Endothelial cell of umbilical vein (primary cell): ENCODE results near the gene ZNF202. TPM values are rescaled to one million over a fixed set of nuclear protein-coding genes. Genes with fewer than 3 reads are reported as not detected.

Experiments
- Bru-seq: library from RNA; stranded (reverse); fragments of 400-500 nt; gene quantifications from one replicate; lab custom pipeline; 2021; lab: Mats Ljungman, UMichigan
- BruChase-seq, 2 experiments: library from RNA; stranded (reverse); fragments of 400-500 nt; gene quantifications; one replicate each; lab custom pipeline; 2021; lab: Mats Ljungman, UMichigan
- BruUV-seq: library from RNA; stranded (reverse); fragments of 400-500 nt; replicated peaks from 2 replicates; lab custom pipeline; 2021; lab: Mats Ljungman, UMichigan
- CTCF ChIA-PET: fragments of 300-600, 350-600 bp; sonication (Branson Sonifier 250); formaldehyde crosslinking; loops from one replicate; lab custom pipeline; 2021; ENCODE audit warnings: antibody characterized with exemption, inconsistent platforms; lab: Charles Lee
- POLR2A ChIA-PET: fragments of 300-600, 350-600 bp; sonication (Branson Sonifier 250); formaldehyde crosslinking; loops from one replicate; lab custom pipeline; 2021; ENCODE audit warnings: antibody characterized with exemption, inconsistent platforms; lab: Charles Lee
- DNase-seq: peaks from one replicate; pipeline ENCODE4 v3.0.0-alpha.2; 2011; ENCODE audit warnings: low read depth, low spot score
- FAIRE-seq: peaks from 2 replicates; lab custom pipeline; 2011; peaks lifted over from hg19 to GRCh38; lab: Jason Lieb, UNC
- H2AFZ ChIP-seq: 2 replicates; pipeline ENCODE4 v1.6.0; 2012; ENCODE audit warnings: low read depth, low read length, control low read depth, inconsistent platforms
- H3K27ac ChIP-seq: 2 replicates; pipeline ENCODE4 v1.5.1; 2011; ENCODE audit warnings: low read depth, mild to moderate bottlenecking, control low read depth, low read length, moderate library complexity; ENCODE audit not compliant: insufficient read depth
- H3K27me3 ChIP-seq, 2 experiments: 2 replicates each; pipeline versions ENCODE4 v1.6.0 to v1.6.1; 2011; ENCODE audit warnings: low read length in 2 of 2, mixed read lengths in 1 of 2; ENCODE audit not compliant: control insufficient read depth in 2 of 2, insufficient read depth in 2 of 2
- H3K36me3 ChIP-seq, 2 experiments: 2 replicates in 1 of 2; 3 replicates in 1 of 2; pipeline ENCODE4 v1.5.1; 2011; ENCODE audit warnings: low read length in 2 of 2, mild to moderate bottlenecking in 1 of 2, moderate library complexity in 1 of 2; ENCODE audit not compliant: control insufficient read depth in 2 of 2, insufficient read depth in 2 of 2; ENCODE audit errors: extremely low read depth in 1 of 2
- H3K4me1 ChIP-seq: 3 replicates; pipeline ENCODE4 v1.5.1; 2011; ENCODE audit warnings: mild to moderate bottlenecking, low read length; ENCODE audit not compliant: control insufficient read depth, insufficient read depth; ENCODE audit errors: extremely low read depth
- H3K4me2 ChIP-seq: 2 replicates; pipeline ENCODE4 v1.6.1; 2011; ENCODE audit warnings: low read length, control low read depth, mixed read lengths; ENCODE audit not compliant: insufficient read depth
- H3K4me3 ChIP-seq, 3 experiments: fragments of 200-600 bp in 1 of 3; sonication (generic), shearing (Covaris generic) in 1 of 3; replicated peaks in 1 of 3; 2 replicates each; pipeline ENCODE4 v1.5.1; 2011 to 2016; ENCODE audit warnings: control low read depth in 3 of 3, low read length in 3 of 3, mild to moderate bottlenecking in 2 of 3, inconsistent platforms in 1 of 3, low read depth in 1 of 3, moderate library complexity in 1 of 3; ENCODE audit not compliant: insufficient read depth in 1 of 3
- H3K79me2 ChIP-seq: 2 replicates; pipeline ENCODE4 v1.6.0; 2012; ENCODE audit warnings: low read length, inconsistent platforms; ENCODE audit not compliant: control insufficient read depth, insufficient read depth
- H3K9ac ChIP-seq: replicated peaks from 2 replicates; pipeline ENCODE3; 2011; ENCODE audit warnings: low read length, control low read depth; ENCODE audit not compliant: insufficient read depth; ENCODE audit errors: extremely low read depth
- H3K9me1 ChIP-seq: replicated peaks from 3 replicates; pipeline ENCODE4 v1.6.0; 2011; ENCODE audit warnings: mild to moderate bottlenecking, low read length; ENCODE audit not compliant: control insufficient read depth, insufficient read depth; ENCODE audit errors: extremely low read depth
- H3K9me3 ChIP-seq: replicated peaks from 2 replicates; pipeline ENCODE4 v1.5.1; 2012; ENCODE audit warnings: low read length, inconsistent platforms; ENCODE audit not compliant: control insufficient read depth, insufficient read depth
- H4K20me1 ChIP-seq: replicated peaks from 2 replicates; pipeline ENCODE3; 2011; ENCODE audit warnings: mild to moderate bottlenecking, low read length; ENCODE audit not compliant: control insufficient read depth, insufficient read depth; ENCODE audit errors: extremely low read depth
- EZH2 ChIP-seq: IDR thresholded peaks from 2 replicates; pipeline ENCODE4 v1.6.1; 2012; ENCODE audit warnings: borderline replicate concordance, low read depth, mild to moderate bottlenecking, moderate library complexity, low read length, inconsistent platforms; ENCODE audit not compliant: severe bottlenecking
- FOS ChIP-seq: IDR thresholded peaks from 2 replicates; pipeline ENCODE4 v1.6.1; 2011; ENCODE audit warnings: mild to moderate bottlenecking, low read length, moderate library complexity, borderline replicate concordance; ENCODE audit not compliant: insufficient read depth
- GATA2 ChIP-seq: IDR thresholded peaks from 2 replicates; pipeline ENCODE4 v1.7.0; 2011; ENCODE audit warnings: low read depth, mild to moderate bottlenecking, moderate library complexity, mixed read lengths, low read length; ENCODE audit not compliant: insufficient read length, insufficient read depth
- JUN ChIP-seq: IDR thresholded peaks from 2 replicates; pipeline ENCODE4 v1.6.1; 2011; ENCODE audit warnings: borderline replicate concordance, low read depth; ENCODE audit not compliant: insufficient read length, insufficient read depth
- MYC ChIP-seq: IDR thresholded peaks from one replicate; pipeline ENCODE4 v1.6.1; 2011; ENCODE audit warnings: mild to moderate bottlenecking, low read depth, low read length
- POLR2A ChIP-seq: IDR thresholded peaks from 2 replicates; pipeline ENCODE4 v1.6.1; 2012; ENCODE audit warnings: low read depth, mild to moderate bottlenecking, control low read depth, low read length
- POLR2AphosphoS5 ChIP-seq: IDR thresholded peaks from 2 replicates; pipeline ENCODE4 v1.6.1; 2012; ENCODE audit warnings: low read depth, mild to moderate bottlenecking, control low read depth, low read length, moderate library complexity; ENCODE audit not compliant: insufficient read depth
- dilution Hi-C: fragments of 300-500 bp; cut with MboI; formaldehyde crosslinking; loops from one replicate; pipeline ENCODE4 v1.15.0; 2019; ENCODE audit warnings: low sequenced_read_pairs; ENCODE audit not compliant: extremely low pct_ligation_motif_present
- intact Hi-C: fragments of 100-400 bp; cut with micrococcal nuclease; formaldehyde crosslinking; loops from one replicate; pipeline ENCODE4 v1.10.0; 2022
- long read RNA-seq: library from polyadenylated mRNA; stranded (forward); transcript quantifications from one replicate; pipeline ENCODE4 v2.0.0, GENCODE V29; 2021
- polyA minus RNA-seq, 3 experiments: library from RNA; depleted of rRNA, polyadenylated mRNA; stranded (reverse); fragments of >200 nt; gene quantifications; 1 replicate in 1 of 3; 2 replicates in 2 of 3; pipeline ENCODE4 v1.2.3, GENCODE V29; 2011
- polyA plus RNA-seq, 4 experiments: library from polyadenylated mRNA; depleted of rRNA in 3 of 4; stranded (reverse) in 3 of 4; unstranded in 1 of 4; fragments of >200 nt; gene quantifications; 2 replicates each; pipeline versions ENCODE4 v1.2.1 to v1.2.3, GENCODE V29; 2011 to 2012; ENCODE audit warnings: missing spikeins in 1 of 4
- total RNA-seq: library from RNA; stranded (reverse); gene quantifications from 2 replicates; pipeline ENCODE4 v1.2.3, GENCODE V29; 2021
- TF ChIP-seq, protein P1 (sequence below), 2 donors: IDR thresholded peaks; 1 replicate in 1 of 2; 2 replicates in 1 of 2; pipeline ENCODE4 v1.5.1; 2011; ENCODE audit warnings: low read length in 2 of 2, mild to moderate bottlenecking in 2 of 2, moderate library complexity in 2 of 2, control low read depth in 1 of 2, inconsistent platforms in 1 of 2, low read depth in 1 of 2; ENCODE audit not compliant: insufficient read depth in 1 of 2; ENCODE audit errors: extremely low read depth in 1 of 2
- TF ChIP-seq, protein P2 (sequence below): IDR thresholded peaks from 2 replicates; pipeline ENCODE4 v1.6.1; 2011; ENCODE audit not compliant: insufficient read depth, insufficient read length

The ZNF202 gene
- total RNA-seq (12.3 and 13.1 TPM in 2 replicates), polyA plus RNA-seq (5.5 and 6.5 TPM in 2 replicates), polyA minus RNA-seq (10.2 and 11.4 TPM in 2 replicates), Bru-seq, nascent RNA (percentile 86 among the genes with signal in this experiment), BruChase-seq, experiment 1, labeled RNA remaining after a 6-hour chase (percentile 68 among the genes with signal in this experiment), BruChase-seq, experiment 2, labeled RNA remaining after a 2-hour chase (percentile 79 among the genes with signal in this experiment)
- 6.0 and 6.6 TPM in 2 replicates for polyA plus RNA-seq (2011; cell fraction: cytosol; rRNA removed)
- 30.3 and 36.8 TPM in 2 replicates for polyA plus RNA-seq (2011; cell fraction: nucleus; rRNA removed)
- 7.7 and 7.8 TPM in 2 replicates for polyA plus RNA-seq (2012)
- polyA minus RNA-seq (2011; cell fraction: cytosol; rRNA and poly(A)+ RNA removed), result 3.5 TPM
- 13.6 and 19.2 TPM in 2 replicates for polyA minus RNA-seq (2011; cell fraction: nucleus; rRNA and poly(A)+ RNA removed)
- long read RNA-seq, partial matches to known transcripts, result 0 of 8 reads
- long read RNA-seq, other reads (novel, unspliced or antisense), result 8 of 8 reads

DNA sequence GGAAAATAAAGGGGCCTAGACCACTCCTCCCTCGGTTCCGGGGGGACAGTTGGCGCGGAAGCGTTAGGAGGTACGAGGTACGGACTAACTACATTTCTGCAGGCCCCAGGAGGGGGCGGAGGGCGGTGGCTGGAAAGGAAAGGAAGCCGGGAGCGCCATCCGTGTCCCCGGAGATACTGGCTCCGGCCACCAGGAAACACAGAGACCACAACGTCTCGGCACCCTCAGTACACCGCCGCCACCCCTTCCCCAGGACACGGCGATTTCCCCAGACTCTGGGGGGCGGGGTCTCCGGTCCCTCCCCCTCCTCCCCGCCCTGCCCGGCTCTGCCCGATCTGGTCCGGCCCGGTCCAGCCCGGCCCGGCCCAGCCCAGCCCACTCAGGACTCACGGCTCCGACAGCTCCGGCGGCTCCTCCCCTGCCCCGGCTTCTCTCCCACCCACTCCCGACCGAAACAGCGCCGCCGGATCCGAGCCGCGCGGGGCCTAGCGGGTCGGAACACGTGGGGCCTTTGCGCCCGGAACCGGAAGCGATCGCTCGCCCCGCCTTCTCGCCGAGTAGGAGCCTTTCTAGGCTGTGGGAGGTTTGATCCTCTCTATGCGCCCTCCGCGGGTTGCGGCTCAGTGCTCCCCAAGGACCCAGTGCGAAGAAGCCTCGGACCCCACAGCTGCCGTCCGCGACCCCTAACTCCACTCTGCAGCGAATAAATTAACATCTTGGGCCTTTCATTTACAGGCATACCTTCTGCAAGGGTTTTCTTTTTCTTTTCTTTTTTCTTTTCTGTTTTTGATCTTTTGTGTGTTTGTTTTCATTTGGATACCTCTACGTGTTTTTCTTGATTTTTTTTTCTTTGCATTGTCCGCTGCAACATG is at the start of gene ZNF202:
Gene ZNF202, minus strand, starts transcription at position 502 of the 872 bp plus-strand sequence. CDS start 10,772 bp downstream, outside the sequence.
- intact Hi-C loops (loop anchor here (1.0 to 5.0 kb wide), 4 partner anchors 233 to 456 kb away; no protein-coding TSS in a partner anchor), dilution Hi-C loops (no loop called here)
- Histone ChIP-seq H3K4me3 (peak within 1 kb of the TSS; percentile 58 to 89 (median 64)), H4K20me1 (no peaks in the 10 kb centered on the region), H3K4me2 (peak within 1 kb of the TSS; percentile 85), H3K36me3 (peaks cover 0 to 2% of the 10 kb centered on the region in 2 experiments), H3K79me2 (peaks cover 47% of the 10 kb centered on the region), H3K27ac (peak within 1 kb of the TSS; percentile 10), H3K9me3 (no peaks in the 10 kb centered on the region), H3K9ac (peak within 1 kb of the TSS; percentile 78), H3K4me1 (peaks cover 14% of the 10 kb centered on the region), H3K9me1 (no peaks in the 10 kb centered on the region), H3K27me3 (peaks cover 0 to under 1% of the 10 kb centered on the region in 2 experiments), H2AFZ (peak within 1 kb of the TSS; percentile 91)
- ChIA-PET POLR2A (no interaction called here), CTCF (interaction anchor here (0.7 to 1.0 kb wide), 4 partner anchors 15 to 453 kb away, joined by 3 to 4 read pairs (median 3); no protein-coding TSS in a partner anchor)
- no peak for TF ChIP-seq EZH2
- TF ChIP-seq, protein P1, sequence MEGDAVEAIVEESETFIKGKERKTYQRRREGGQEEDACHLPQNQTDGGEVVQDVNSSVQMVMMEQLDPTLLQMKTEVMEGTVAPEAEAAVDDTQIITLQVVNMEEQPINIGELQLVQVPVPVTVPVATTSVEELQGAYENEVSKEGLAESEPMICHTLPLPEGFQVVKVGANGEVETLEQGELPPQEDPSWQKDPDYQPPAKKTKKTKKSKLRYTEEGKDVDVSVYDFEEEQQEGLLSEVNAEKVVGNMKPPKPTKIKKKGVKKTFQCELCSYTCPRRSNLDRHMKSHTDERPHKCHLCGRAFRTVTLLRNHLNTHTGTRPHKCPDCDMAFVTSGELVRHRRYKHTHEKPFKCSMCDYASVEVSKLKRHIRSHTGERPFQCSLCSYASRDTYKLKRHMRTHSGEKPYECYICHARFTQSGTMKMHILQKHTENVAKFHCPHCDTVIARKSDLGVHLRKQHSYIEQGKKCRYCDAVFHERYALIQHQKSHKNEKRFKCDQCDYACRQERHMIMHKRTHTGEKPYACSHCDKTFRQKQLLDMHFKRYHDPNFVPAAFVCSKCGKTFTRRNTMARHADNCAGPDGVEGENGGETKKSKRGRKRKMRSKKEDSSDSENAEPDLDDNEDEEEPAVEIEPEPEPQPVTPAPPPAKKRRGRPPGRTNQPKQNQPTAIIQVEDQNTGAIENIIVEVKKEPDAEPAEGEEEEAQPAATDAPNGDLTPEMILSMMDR (IDR thresholded peaks at IDR 0.05; ENCODE audit: extremely low read depth in 1 of 2, insufficient read depth in 1 of 2, low read depth in 1 of 2, low read length in 2 of 2), result peak in 1 of 2 donors; percentile 0
- no peak for TF ChIP-seq FOS
- no peak for TF ChIP-seq JUN
- peak; percentile 92 for TF ChIP-seq MYC
- peak; percentile 81 for TF ChIP-seq POLR2A
- TF ChIP-seq, protein P2, sequence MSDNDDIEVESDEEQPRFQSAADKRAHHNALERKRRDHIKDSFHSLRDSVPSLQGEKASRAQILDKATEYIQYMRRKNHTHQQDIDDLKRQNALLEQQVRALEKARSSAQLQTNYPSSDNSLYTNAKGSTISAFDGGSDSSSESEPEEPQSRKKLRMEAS, result peak; percentile 93
- TF ChIP-seq POLR2AphosphoS5, result peak; percentile 77
- TF ChIP-seq GATA2, result no peak
- DNase-seq (peak; percentile 91), FAIRE-seq (peak; percentile 96)
- no TSS peak for BruUV-seq
